NCI-H2227 (cell line): ENCODE data around the gene CTU1.

ENCODE experiments used
- DNase-seq: peaks from one replicate; lab custom pipeline; 2025; ENCODE audit not compliant: unreplicated experiment; lab: John Stamatoyannopoulos, UW

CTU1 gene

GRCh38 chr19:51107406-51108065 is 673 bp downstream of the CTU1 start:
- no peak for DNase-seq

- DNase-seq = no peak
These were observed 4.3 kb downstream of the CTU1 start for GRCh38 chr19:51103926-51104341.

GRCh38 chr19:51102991-51103390 is 5.2 kb downstream of the CTU1 start:
- no peak for DNase-seq

- no peak for DNase-seq
These were observed 6.9 kb downstream of the CTU1 start for GRCh38 chr19:51101171-51101865.

GRCh38 chr19:51100601-51101000 is 7.6 kb downstream of the CTU1 start:
- DNase-seq = no peak

- no peak for DNase-seq
These were observed 9.2 kb downstream of the CTU1 start for GRCh38 chr19:51099047-51099382.

GRCh38 chr19:51098365-51099046 is 9.7 kb downstream of the CTU1 start:
- no peak for DNase-seq

GRCh38 chr19:51097796-51098195 is 10.4 kb downstream of the CTU1 start:
- no peak for DNase-seq

GRCh38 chr19:51097166-51097738 is 11.0 kb downstream of the CTU1 start:
- peak; percentile 38 for DNase-seq

- DNase-seq = no peak
These were observed 11.6 kb downstream of the CTU1 start for GRCh38 chr19:51096473-51097165.

GRCh38 chr19:51094696-51095279 is 13.4 kb downstream of the CTU1 start:
- peak; percentile 39 for DNase-seq

- no peak for DNase-seq
These were observed 14.5 kb downstream of the CTU1 start for GRCh38 chr19:51093510-51094345.

GRCh38 chr19:51093101-51093500 is 15.1 kb downstream of the CTU1 start:
- DNase-seq = no peak

GRCh38 chr19:51091895-51092873 is 16.0 kb downstream of the CTU1 start:
- no peak for DNase-seq

- no peak for DNase-seq
These were observed 17.1 kb downstream of the CTU1 start for GRCh38 chr19:51091126-51091525.

- no peak for DNase-seq
These were observed 17.7 kb downstream of the CTU1 start for GRCh38 chr19:51090471-51090870.

GRCh38 chr19:51089786-51090185 is 18.4 kb downstream of the CTU1 start:
- no peak for DNase-seq

GRCh38 chr19:51086153-51086850 is 21.9 kb downstream of the CTU1 start:
- DNase-seq = no peak
